Activated T-helper 9 cell treated with anti-CD3 and anti-CD28 coated beads, Interleukin-2, amount 50 U/mL, for 16 hours (primary cell): ENCODE measurements around the gene ABCG2.
"Not testable (repeated sequence)": the region's sequence is repeated elsewhere in the genome, so short reads cannot be mapped to it uniquely, and the experiment has no call there.

Source experiments
- DNase-seq: peaks from one replicate; pipeline ENCODE4 v3.0.0-alpha.2; 2020; ENCODE audit warnings: low read depth

The ABCG2 gene

DNA sequence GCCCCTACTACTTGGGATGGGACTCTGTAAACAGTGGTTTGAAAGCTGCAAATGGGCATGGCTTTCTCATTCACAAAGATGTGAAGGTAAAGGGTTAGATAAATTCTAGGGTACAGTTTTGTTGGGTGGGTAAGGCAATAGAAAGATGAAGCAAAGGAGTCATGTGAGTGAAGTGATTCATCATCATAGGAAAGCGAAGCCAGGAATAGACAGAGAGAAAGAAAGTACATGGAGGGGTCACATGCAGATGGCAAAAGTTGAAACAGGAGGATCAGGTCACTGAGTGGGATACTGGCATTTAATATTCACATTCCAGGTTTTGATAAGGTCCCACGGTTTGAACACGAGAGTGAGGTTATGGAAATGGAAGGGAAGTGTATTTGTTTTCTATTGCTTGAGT, 8.2 kb upstream of the ABCG2 start:
- DNase-seq = no peak

DNA sequence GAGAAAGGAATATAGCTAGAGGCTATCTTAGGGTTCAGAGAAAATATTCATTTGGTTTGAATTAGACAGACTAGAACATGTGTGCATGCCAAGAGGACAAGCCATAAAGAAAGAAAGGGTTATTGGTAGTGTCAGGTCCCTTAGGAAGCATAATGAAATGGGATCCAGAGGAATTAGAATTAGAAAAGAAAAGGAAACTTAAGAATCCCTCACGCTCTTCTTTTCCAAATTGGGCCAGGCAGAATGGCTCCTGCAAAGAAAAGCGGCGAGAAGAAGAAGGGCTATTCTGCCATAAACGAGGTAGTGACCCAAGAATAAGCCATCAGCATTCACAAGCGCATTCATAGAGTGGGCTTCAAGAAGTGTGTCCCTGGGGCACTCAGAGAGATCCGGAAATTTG, 4.9 kb upstream of the ABCG2 start:
- DNase-seq = no peak

- DNase-seq = no peak
Observed at GRCh38 chr4:88162626-88163025, 4.2 kb upstream of the ABCG2 start.

DNA sequence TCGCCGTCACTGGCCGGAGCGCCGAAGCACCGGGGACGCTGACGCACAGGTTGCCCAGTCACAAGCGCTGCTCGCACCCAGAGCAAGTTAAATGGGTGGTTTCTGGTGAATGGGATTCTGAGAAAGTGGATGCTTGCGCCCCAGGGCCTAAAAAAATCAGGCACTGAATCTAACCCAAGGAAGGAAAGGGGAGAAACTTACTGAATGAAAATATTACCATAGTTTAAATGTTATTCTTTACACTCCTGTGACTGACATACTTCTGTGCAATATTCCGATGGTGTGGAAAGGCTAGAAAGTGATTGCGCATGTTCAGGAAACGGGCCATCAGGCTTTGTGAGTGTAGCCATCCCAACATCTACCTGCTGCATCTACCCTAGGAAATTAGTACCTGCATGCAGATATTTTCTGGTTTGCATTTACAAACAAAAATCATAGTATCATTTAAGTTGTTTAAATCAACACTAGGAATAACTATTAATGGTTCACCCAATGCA, 838 bp upstream of the ABCG2 start:
- no peak for DNase-seq

- DNase-seq = no peak
Observed at GRCh38 chr4:88158038-88158488, 376 bp downstream of the ABCG2 start.

GRCh38 chr4:88152331-88152730, 6.1 kb downstream of the ABCG2 start:
- not testable (repeated sequence) for DNase-seq

- DNase-seq = no peak
Observed at GRCh38 chr4:88148560-88148959, 9.9 kb downstream of the ABCG2 start.

DNA sequence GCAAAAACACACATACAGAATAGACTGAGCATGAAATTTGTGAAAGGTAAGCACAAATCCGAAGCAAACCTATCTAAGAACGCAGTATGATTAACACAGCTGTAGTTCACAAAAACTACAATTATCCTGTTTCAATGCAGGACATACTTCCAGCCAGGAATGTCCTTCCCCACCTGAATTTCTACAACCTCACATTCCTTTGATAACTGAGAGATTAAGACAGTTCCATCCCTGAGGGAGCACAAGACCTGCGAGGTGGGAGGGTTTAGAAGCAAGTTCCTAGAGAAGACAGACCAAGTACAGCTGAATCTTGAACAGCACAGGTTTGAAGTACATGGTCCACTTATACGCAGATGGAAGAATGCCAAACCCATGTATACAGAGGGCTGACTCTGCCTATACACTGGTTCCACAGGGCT, 10.6 kb downstream of the ABCG2 start:
- DNase-seq = no peak

- no peak for DNase-seq
Observed at GRCh38 chr4:88146891-88147290, 11.5 kb downstream of the ABCG2 start.

DNA sequence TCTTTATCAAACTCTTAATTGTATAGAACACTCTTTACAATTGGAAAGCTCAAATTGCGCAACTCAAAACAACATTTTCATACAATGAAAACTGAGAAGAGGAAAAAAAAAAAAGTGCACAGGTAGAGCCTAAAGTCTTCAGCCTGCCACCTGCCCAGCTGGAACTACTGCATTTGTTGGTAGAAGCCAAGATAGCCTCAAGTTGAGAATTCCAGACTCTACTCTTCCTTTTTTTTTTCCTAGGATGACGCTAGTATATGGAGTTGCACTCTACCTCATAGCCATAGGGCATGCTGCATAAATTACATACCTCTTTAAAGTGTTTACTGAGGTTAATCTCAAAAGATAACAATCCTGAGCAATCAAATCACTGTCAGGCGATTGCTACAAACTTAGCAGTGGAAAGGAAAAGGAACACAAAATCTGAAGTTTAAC, 13.6 kb downstream of the ABCG2 start:
- no peak for DNase-seq

DNA sequence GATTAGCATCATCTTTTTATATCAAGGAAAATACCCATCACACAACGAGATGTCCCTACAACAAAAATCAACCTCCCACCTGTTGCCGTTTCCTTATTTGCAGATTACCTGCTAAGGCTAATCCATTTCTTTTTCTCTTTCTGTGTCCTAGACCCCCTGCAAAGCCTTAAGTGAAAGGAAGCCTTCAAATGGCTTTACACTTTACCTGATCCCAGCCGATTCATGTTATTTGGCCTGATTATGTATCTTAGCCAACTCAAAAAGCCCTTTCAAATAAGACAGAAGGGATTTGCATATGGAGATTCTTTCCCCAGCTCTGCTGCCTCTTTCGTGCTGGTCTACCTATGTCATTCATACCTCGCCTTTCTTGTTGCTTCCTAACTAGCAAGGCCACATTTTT, 14.4 kb downstream of the ABCG2 start:
- no peak for DNase-seq

- no peak for DNase-seq
Observed at GRCh38 chr4:88143504-88143903, 14.9 kb downstream of the ABCG2 start.

GRCh38 chr4:88138561-88138960, 19.9 kb downstream of the ABCG2 start:
- DNase-seq = no peak

- DNase-seq = no peak
Observed at GRCh38 chr4:88137112-88137511, 21.3 kb downstream of the ABCG2 start.

- no peak for DNase-seq
Observed at GRCh38 chr4:88136249-88136648, 22.2 kb downstream of the ABCG2 start.

GRCh38 chr4:88135356-88135663, 23.1 kb downstream of the ABCG2 start:
- DNase-seq = no peak

- DNase-seq = no peak
Observed at GRCh38 chr4:88134536-88135355, 23.7 kb downstream of the ABCG2 start.

- DNase-seq = no peak
Observed at GRCh38 chr4:88134111-88134510, 24.3 kb downstream of the ABCG2 start.

GRCh38 chr4:88130544-88131305, 27.7 kb downstream of the ABCG2 start:
- no peak for DNase-seq

- no peak for DNase-seq
Observed at GRCh38 chr4:88130003-88130402, 28.4 kb downstream of the ABCG2 start.

DNA sequence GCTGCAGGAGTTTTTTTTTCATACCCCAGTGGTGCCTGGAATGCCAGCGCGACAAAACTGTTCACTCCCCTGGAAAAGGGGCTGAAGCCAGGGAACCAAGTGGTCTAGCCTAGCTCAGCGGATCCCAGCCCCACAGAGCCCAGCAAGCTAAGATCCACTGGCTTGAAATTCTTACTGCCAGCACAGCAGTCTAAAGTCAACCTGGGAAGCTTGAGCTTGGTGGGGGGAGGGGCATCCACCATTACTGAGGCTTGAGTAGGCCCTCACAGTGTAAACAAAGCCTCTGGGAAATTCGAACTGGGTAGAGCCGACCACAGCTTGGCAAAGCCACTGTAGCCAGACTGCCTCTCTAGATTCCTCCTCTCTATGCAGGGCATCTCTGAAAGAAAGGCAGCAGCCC, 36.2 kb downstream of the ABCG2 start:
- not testable (repeated sequence) for DNase-seq

GRCh38 chr4:88119943-88120342, 38.5 kb downstream of the ABCG2 start:
- DNase-seq = no peak

GRCh38 chr4:88115587-88115986, 42.9 kb downstream of the ABCG2 start:
- no peak for DNase-seq
